GM12892 (cell line): ENCODE data around the gene ANKS1B.

Source experiments
- POLR2A ChIP-seq: IDR thresholded peaks from 2 replicates; pipeline ENCODE4 v1.6.1; 2011; ENCODE audit warnings: low read depth, low read length, control low read depth
- POLR2AphosphoS5 ChIP-seq: IDR thresholded peaks from 2 replicates; pipeline ENCODE4 v1.6.1; 2011; ENCODE audit warnings: low read depth, low read length, control low read depth
- TAF1 ChIP-seq: IDR thresholded peaks from 2 replicates; pipeline ENCODE4 v1.6.1; 2011; ENCODE audit warnings: low read depth, mild to moderate bottlenecking, control low read depth, low read length, borderline replicate concordance

DNA sequence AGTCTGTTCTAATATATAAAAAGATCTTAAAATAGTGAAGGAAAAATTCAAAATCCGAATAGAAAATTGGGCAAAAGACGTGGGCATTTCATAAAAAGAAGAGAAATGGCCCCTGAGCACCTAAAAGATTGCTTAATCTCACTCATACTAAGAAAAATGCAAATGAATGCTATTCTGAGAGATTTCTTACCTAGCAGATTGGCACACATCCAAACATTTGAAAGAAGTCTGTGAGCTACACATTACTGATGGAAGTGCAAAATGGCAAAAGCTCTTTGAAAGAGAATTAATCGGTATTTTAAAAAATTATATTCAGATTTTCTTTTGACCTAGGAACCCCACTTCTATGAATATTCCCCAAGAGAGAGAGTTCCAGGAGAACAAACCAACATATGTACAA lies 617.6 kb downstream of the ANKS1B start:
- TF ChIP-seq POLR2A (no peak), POLR2AphosphoS5 (no peak), TAF1 (no peak)
